HEK293 (cell line): ENCODE results near the gene EIF4H.

ENCODE experiments used
- YY1 ChIP-seq: fragments of 450-650 bp; formaldehyde crosslinking; IDR thresholded peaks from 2 replicates; pipeline ENCODE4 v1.5.1; 2018; ENCODE audit warnings: missing biosample characterization, missing genetic modification characterization
- ZNF10 ChIP-seq: fragments of 450-650 bp; formaldehyde crosslinking; IDR thresholded peaks from 2 replicates; pipeline ENCODE4 v1.5.1; 2017; ENCODE audit warnings: missing biosample characterization, missing genetic modification characterization
- ZNF114 ChIP-seq: fragments of 450-650 bp; formaldehyde crosslinking; IDR thresholded peaks from 2 replicates; pipeline ENCODE4 v1.5.0; 2017; ENCODE audit warnings: missing biosample characterization, missing genetic modification characterization
- ZNF558 ChIP-seq: fragments of 450-650 bp; formaldehyde crosslinking; IDR thresholded peaks from 2 replicates; pipeline ENCODE4 v1.5.1; 2016; ENCODE audit warnings: missing biosample characterization, missing genetic modification characterization
- ZNF621 ChIP-seq: fragments of 450-650 bp; formaldehyde crosslinking; IDR thresholded peaks from 2 replicates; pipeline ENCODE4 v1.5.1; 2017; ENCODE audit warnings: missing biosample characterization, missing genetic modification characterization
- ZNF747 ChIP-seq: fragments of 450-650 bp; formaldehyde crosslinking; IDR thresholded peaks from 2 replicates; pipeline ENCODE4 v1.5.1; 2016; ENCODE audit warnings: missing biosample characterization, missing genetic modification characterization
- ZSCAN16 ChIP-seq: fragments of 450-650 bp; formaldehyde crosslinking; IDR thresholded peaks from 2 replicates; pipeline ENCODE4 v1.5.1; 2016; ENCODE audit warnings: missing biosample characterization, missing genetic modification characterization
- TF ChIP-seq, protein P1 (sequence below): fragments of 450-650 bp; formaldehyde crosslinking; IDR thresholded peaks from 2 replicates; pipeline ENCODE4 v1.5.1; 2016; ENCODE audit warnings: missing biosample characterization, missing genetic modification characterization
- TF ChIP-seq, protein P2 (sequence below): fragments of 450-650 bp; formaldehyde crosslinking; IDR thresholded peaks from 2 replicates; pipeline ENCODE4 v1.5.1; 2016; ENCODE audit warnings: missing biosample characterization, missing genetic modification characterization
- TF ChIP-seq, protein P3 (sequence below): fragments of 450-650 bp; formaldehyde crosslinking; IDR thresholded peaks from 2 replicates; pipeline ENCODE4 v1.5.1; 2016; ENCODE audit warnings: missing biosample characterization, missing genetic modification characterization, borderline replicate concordance
- TF ChIP-seq, protein P4 (sequence below): fragments of 450-650 bp; formaldehyde crosslinking; optimal IDR thresholded peaks from 2 replicates; pipeline ENCODE3; 2016; ENCODE audit warnings: missing biosample characterization, mild to moderate bottlenecking, missing genetic modification characterization
- TF ChIP-seq, protein P5 (sequence below): fragments of 450-650 bp; formaldehyde crosslinking; IDR thresholded peaks from 2 replicates; pipeline ENCODE4 v1.5.1; 2016; ENCODE audit warnings: missing biosample characterization, missing genetic modification characterization

DNA sequence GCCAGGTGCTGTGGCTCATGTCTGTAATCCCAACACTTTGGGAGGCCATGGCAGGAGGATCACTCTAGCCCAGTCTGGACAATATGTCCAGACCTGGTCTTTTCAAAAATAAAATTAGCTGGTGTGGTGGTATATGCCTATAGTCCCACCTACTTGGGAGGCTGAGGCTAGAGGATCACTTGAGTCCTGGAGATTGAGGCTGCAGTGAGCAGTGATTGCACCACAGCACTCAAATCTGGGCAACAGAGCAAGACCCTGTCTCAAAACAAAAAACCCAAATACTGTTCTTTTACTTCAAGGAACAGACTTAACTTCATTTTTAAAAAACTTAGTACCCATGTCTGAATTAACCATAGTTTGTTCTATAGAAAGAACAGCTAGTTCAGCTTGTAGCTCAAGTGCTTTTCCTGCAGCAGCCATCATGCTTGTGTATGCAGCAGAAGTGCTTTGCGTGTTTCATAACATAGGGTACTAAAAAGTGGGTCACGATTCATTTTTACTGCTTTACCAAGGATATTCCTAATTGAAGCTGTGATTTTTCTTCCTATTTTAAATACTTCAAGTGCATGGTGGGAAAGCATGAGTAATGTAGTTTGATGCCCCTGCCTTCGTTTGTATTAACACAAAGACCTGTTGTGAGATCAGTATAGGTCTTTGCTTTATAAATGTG lies 5.9 kb downstream of the EIF4H start:
- TF ChIP-seq, protein P1, sequence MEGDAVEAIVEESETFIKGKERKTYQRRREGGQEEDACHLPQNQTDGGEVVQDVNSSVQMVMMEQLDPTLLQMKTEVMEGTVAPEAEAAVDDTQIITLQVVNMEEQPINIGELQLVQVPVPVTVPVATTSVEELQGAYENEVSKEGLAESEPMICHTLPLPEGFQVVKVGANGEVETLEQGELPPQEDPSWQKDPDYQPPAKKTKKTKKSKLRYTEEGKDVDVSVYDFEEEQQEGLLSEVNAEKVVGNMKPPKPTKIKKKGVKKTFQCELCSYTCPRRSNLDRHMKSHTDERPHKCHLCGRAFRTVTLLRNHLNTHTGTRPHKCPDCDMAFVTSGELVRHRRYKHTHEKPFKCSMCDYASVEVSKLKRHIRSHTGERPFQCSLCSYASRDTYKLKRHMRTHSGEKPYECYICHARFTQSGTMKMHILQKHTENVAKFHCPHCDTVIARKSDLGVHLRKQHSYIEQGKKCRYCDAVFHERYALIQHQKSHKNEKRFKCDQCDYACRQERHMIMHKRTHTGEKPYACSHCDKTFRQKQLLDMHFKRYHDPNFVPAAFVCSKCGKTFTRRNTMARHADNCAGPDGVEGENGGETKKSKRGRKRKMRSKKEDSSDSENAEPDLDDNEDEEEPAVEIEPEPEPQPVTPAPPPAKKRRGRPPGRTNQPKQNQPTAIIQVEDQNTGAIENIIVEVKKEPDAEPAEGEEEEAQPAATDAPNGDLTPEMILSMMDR (tag by site-specific recombination) = no peak
- TF ChIP-seq, protein P2, sequence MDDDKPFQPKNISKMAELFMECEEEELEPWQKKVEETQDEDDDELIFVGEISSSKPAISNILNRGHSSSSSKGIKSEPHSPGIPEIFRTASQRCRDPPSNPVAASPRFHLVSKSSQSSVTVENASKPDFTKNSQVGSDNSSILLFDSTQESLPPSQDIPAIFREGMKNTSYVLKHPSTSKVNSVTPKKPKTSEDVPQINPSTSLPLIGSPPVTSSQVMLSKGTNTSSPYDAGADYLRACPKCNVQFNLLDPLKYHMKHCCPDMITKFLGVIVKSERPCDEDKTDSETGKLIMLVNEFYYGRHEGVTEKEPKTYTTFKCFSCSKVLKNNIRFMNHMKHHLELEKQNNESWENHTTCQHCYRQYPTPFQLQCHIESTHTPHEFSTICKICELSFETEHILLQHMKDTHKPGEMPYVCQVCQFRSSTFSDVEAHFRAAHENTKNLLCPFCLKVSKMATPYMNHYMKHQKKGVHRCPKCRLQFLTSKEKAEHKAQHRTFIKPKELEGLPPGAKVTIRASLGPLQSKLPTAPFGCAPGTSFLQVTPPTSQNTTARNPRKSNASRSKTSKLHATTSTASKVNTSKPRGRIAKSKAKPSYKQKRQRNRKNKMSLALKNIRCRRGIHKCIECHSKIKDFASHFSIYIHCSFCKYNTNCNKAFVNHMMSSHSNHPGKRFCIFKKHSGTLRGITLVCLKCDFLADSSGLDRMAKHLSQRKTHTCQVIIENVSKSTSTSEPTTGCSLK (tag by site-specific recombination) = no peak
- TF ChIP-seq YY1 = no peak
- TF ChIP-seq ZNF747 (tag by site-specific recombination) = no peak
- no peak for TF ChIP-seq ZNF114 (tag by site-specific recombination)
- TF ChIP-seq, protein P3, sequence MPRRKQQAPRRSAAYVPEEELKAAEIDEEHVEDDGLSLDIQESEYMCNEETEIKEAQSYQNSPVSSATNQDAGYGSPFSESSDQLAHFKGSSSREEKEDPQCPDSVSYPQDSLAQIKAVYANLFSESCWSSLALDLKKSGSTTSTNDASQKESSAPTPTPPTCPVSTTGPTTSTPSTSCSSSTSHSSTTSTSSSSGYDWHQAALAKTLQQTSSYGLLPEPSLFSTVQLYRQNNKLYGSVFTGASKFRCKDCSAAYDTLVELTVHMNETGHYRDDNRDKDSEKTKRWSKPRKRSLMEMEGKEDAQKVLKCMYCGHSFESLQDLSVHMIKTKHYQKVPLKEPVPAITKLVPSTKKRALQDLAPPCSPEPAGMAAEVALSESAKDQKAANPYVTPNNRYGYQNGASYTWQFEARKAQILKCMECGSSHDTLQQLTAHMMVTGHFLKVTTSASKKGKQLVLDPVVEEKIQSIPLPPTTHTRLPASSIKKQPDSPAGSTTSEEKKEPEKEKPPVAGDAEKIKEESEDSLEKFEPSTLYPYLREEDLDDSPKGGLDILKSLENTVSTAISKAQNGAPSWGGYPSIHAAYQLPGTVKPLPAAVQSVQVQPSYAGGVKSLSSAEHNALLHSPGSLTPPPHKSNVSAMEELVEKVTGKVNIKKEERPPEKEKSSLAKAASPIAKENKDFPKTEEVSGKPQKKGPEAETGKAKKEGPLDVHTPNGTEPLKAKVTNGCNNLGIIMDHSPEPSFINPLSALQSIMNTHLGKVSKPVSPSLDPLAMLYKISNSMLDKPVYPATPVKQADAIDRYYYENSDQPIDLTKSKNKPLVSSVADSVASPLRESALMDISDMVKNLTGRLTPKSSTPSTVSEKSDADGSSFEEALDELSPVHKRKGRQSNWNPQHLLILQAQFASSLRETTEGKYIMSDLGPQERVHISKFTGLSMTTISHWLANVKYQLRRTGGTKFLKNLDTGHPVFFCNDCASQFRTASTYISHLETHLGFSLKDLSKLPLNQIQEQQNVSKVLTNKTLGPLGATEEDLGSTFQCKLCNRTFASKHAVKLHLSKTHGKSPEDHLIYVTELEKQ (tag by site-specific recombination) = no peak
- no peak for TF ChIP-seq ZSCAN16 (tag by site-specific recombination)
- TF ChIP-seq ZNF10 (tag by site-specific recombination) = no peak
- TF ChIP-seq, protein P4, sequence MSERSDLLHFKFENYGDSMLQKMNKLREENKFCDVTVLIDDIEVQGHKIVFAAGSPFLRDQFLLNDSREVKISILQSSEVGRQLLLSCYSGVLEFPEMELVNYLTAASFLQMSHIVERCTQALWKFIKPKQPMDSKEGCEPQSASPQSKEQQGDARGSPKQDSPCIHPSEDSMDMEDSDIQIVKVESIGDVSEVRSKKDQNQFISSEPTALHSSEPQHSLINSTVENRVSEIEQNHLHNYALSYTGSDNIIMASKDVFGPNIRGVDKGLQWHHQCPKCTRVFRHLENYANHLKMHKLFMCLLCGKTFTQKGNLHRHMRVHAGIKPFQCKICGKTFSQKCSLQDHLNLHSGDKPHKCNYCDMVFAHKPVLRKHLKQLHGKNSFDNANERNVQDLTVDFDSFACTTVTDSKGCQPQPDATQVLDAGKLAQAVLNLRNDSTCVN (tag by site-specific recombination) = no peak
- TF ChIP-seq, protein P5, sequence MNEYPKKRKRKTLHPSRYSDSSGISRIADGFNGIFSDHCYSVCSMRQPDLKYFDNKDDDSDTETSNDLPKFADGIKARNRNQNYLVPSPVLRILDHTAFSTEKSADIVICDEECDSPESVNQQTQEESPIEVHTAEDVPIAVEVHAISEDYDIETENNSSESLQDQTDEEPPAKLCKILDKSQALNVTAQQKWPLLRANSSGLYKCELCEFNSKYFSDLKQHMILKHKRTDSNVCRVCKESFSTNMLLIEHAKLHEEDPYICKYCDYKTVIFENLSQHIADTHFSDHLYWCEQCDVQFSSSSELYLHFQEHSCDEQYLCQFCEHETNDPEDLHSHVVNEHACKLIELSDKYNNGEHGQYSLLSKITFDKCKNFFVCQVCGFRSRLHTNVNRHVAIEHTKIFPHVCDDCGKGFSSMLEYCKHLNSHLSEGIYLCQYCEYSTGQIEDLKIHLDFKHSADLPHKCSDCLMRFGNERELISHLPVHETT (tag by site-specific recombination) = no peak
- TF ChIP-seq ZNF558 (tag by site-specific recombination) = no peak
- TF ChIP-seq ZNF621 (tag by site-specific recombination) = no peak
